ENCODE results near the gene NDUFS8. TPM values are rescaled to one million over a fixed set of nuclear protein-coding genes. Genes with fewer than 3 reads are reported as not detected.

NDUFS8 gene
- polyA plus RNA-seq, 3 donors from 2014 or later = 204 to 258 (median 215) TPM

DNA sequence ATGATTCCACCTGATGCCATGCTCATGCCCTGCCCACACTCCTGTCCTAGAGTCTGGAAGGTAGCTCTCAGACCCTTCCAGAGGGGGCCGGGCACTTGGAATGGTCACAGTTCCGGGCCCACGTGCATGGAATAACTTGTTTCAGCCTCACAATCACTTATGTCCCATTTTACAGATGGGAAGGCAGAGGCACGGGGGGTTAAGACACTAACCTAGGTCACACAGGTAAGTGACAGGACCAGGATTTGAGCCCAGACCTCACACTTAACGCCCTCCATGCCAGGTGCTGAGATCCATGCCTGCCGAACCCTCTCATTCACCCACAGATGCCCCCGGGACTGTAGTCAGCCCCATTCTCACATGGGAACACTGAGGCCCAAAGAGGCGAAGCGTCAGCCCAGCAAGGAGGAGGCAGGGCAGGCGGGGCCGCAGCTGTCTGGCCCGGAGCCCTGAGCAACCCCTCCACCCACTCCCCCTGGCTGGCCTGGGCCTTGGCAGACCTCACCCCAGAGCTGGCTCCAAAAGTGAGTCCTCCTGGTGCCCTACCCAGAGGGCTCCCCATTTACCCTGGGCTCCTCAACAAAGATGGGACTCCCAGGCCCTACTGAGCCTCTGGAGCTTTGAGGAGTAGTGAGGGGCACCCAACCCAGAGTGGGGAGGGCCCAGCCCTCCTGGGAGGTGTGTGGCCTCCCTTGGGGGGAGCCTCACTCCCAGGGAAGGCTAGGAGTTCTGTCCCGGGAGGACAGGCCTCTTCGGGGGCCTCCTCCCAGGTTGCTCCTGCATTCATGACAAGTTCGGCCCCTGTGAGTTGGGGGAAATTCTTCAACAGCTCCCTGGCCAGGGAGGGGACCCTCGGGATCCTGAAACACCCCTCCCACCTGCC lies 22.7 kb upstream of the NDUFS8 start:
- no peaks in the 10 kb centered on the region for H3K9me3 Mint-ChIP-seq
- no peaks in the 10 kb centered on the region for H3K36me3 Mint-ChIP-seq
- no peak overlapping the region for H3K4me3 Mint-ChIP-seq
- H3K4me1 Mint-ChIP-seq = peaks cover 32 to 44% of the 10 kb centered on the region in 2 donors
- DNase-seq = no peak
- H3K27me3 Mint-ChIP-seq (ENCODE audit: low read depth in 3 of 3) = peaks cover 0 to 2% (median 0%) of the 10 kb centered on the region in 3 donors
- no peak overlapping the region for H3K27ac Mint-ChIP-seq

- Mint-ChIP-seq H3K4me1 (peaks cover 28 to 41% of the 10 kb centered on the region in 2 donors), H3K27me3 (ENCODE audit: low read depth in 3 of 3) (peaks cover 0 to 2% (median 0%) of the 10 kb centered on the region in 3 donors), H3K27ac (peak overlapping the region in 3 of 6 donors; percentile 30 to 58 (median 55)), H3K36me3 (no peaks in the 10 kb centered on the region), H3K9me3 (no peaks in the 10 kb centered on the region), H3K4me3 (peak overlapping the region in 2 of 5 donors; percentile 28 to 72)
- DNase-seq = no peak
Observed at GRCh38 chr11:68008381-68009337, 21.8 kb upstream of the NDUFS8 start.

- Mint-ChIP-seq H3K27me3 (ENCODE audit: low read depth in 3 of 3) (peaks cover 0 to 2% (median 0%) of the 10 kb centered on the region in 3 donors), H3K4me1 (peaks cover 23 to 35% of the 10 kb centered on the region in 2 donors)
Observed at GRCh38 chr11:68009391-68010089, 20.9 kb upstream of the NDUFS8 start.

GRCh38 chr11:68010090-68011041 lies 20.1 kb upstream of the NDUFS8 start, which contains the start of gene ALDH3B1:
TSS of gene ALDH3B1 (plus strand) at chr11:68010327. CDS start at chr11:68015298, 4,971 bp downstream.
- Mint-ChIP-seq H3K4me3 (peak within 1 kb of the TSS; percentile 8 to 72 (median 53)), H3K27me3 (ENCODE audit: low read depth in 3 of 3) (no peaks in the 10 kb centered on the region), H3K27ac (peak within 1 kb of the TSS; percentile 28 to 77 (median 64)), H3K4me1 (peaks cover 18 to 29% of the 10 kb centered on the region in 2 donors), H3K36me3 (no peaks in the 10 kb centered on the region), H3K9me3 (no peaks in the 10 kb centered on the region)
- DNase-seq = peak in 2 of 3 donors; percentile 23 to 37

More at GRCh38 chr11:68009391-68010089, 20.9 kb upstream of the NDUFS8 start:
- Mint-ChIP-seq H3K4me3 (peak overlapping the region in 4 of 5 donors; percentile 40 to 72 (median 58)), H3K9me3 (no peaks in the 10 kb centered on the region), H3K36me3 (no peaks in the 10 kb centered on the region), H3K27ac (peak overlapping the region in 5 of 6 donors; percentile 50 to 77 (median 70))
- DNase-seq = peak in 2 of 3 donors; percentile 26 to 34

DNA sequence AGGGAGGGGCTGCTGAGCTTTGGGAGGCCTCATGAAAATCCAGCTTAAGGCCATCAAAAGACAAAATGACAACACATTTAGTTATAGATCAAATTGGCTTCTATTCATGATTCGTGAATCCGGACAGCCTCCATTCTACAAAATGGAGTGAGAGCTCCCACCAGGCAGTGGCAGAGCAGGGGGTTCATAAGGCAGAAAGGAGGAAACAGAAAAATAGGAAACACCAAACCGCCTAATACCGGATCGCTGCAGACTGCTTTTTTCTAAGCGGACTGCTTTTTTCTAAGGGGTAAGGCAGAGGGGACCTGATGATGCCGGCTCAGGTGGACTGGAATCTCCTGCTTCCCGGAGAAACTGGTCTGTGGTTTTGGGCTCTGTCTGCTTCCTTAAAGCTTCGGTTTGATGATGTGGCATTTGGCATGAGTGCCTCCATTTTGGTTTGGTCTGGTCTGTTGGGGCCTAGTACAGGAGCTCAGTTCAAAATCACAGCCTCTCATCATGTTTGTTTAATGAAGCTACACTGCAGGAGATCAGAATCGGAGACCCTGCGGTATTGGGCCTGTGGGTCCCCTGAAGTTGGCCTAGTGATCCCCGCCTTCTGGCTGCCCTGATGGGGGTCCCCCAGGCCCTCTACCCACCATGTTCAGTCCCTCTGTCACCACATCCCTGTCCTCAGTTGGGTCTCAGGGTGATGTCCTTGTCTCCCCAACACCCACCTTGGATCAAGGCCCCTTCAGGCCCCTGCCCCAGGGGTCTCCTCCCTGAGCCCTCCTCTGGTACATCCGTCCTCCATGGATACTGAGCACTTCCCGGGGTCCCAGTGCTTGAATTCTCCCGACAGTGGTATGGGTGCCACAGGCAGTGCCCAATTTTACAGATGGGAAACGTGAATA lies 19.2 kb upstream of the NDUFS8 start:
- Mint-ChIP-seq H3K27me3 (ENCODE audit: low read depth in 3 of 3) (peaks cover 0 to 2% (median 1%) of the 10 kb centered on the region in 3 donors), H3K27ac (peak overlapping the region in 2 of 6 donors; percentile 48 to 56), H3K4me3 (peak overlapping the region in 1 of 5 donors; percentile 13), H3K36me3 (no peaks in the 10 kb centered on the region), H3K9me3 (no peaks in the 10 kb centered on the region), H3K4me1 (peaks cover 16 to 29% of the 10 kb centered on the region in 2 donors)
- DNase-seq = no peak

DNA sequence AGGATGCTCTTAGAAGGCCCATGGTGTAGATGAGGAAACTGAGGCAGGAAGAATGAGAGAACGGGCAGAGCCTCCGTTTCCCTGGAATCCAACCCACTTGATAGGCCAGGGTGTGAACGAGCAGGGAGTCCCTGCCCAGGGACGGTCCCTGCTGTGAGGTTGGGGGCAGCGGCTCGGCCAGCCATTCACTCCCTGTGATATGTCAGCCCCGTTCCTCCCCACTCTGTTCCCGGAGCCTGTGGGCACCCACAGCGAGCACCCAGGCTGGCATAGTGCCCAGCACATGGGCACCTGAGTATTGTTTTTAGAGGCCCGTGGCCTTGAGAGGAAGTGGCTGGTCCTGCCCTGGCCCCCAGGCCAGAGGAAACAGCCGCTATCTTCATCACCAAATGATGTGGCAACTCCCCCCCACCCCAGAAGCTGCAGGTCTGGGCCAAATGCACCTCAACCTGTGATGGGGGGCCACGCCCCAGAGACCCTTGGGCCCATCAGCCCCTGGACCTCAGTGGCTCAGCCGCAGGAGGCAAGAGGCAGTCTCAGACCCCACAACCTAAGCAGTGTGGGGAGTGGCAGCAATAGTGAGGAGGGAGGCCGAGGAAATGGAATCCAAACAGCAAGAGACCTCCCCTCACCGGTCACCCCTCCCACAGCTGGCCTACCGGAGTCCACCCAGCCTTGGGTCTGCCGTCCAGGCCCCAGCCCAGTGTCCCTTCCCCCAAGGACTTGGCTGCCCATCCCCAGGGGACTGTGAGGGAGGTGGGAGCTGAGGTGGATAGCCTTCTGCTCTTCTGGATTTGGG lies 18.2 kb upstream of the NDUFS8 start:
- DNase-seq = peak in 1 of 3 donors; percentile 21
- no peaks in the 10 kb centered on the region for H3K9me3 Mint-ChIP-seq
- peaks cover 0 to 2% (median 1%) of the 10 kb centered on the region in 3 donors for H3K27me3 Mint-ChIP-seq (ENCODE audit: low read depth in 3 of 3)
- H3K4me1 Mint-ChIP-seq = peaks cover 16 to 29% of the 10 kb centered on the region in 2 donors
- peak overlapping the region in 1 of 5 donors; percentile 13 for H3K4me3 Mint-ChIP-seq
- no peaks in the 10 kb centered on the region for H3K36me3 Mint-ChIP-seq
- H3K27ac Mint-ChIP-seq = peak overlapping the region in 2 of 6 donors; percentile 16 to 48

- no peaks in the 10 kb centered on the region for H3K9me3 Mint-ChIP-seq
- H3K4me1 Mint-ChIP-seq = peaks cover 16 to 29% of the 10 kb centered on the region in 2 donors
- H3K36me3 Mint-ChIP-seq = no peaks in the 10 kb centered on the region
- DNase-seq = no peak
- no peak overlapping the region for H3K27ac Mint-ChIP-seq
- H3K27me3 Mint-ChIP-seq (ENCODE audit: low read depth in 3 of 3) = peaks cover 0 to 2% (median 1%) of the 10 kb centered on the region in 3 donors
- no peak overlapping the region for H3K4me3 Mint-ChIP-seq
Observed at GRCh38 chr11:68012843-68013610, 17.5 kb upstream of the NDUFS8 start.

DNA sequence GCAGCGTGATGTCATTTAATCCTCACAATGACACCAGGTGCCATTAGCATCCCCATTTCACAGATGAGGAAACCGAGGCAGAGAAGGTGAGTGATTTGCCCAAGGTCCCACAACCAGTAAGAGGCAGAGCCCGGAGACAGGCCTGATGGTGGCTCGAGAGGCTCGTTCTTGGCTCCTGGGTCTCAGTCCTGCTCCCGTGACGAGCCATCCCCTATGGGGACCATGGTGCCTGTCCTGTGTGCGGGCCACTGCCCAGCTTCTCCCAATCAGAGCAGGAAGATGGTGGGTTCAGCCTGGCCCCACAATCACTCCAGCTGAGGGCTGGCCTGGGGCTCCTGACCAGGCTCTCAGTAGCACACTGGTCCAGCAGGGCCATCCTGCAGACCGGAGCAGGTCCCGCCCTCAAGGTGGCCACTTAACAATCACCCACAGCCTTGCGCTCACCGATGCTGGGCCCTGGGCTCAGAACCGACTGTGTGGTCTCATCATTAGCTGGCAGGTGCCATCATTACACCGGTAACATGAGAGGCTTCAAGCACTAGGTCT lies 16.8 kb upstream of the NDUFS8 start:
- DNase-seq = no peak
- Mint-ChIP-seq H3K27ac (no peak overlapping the region), H3K27me3 (ENCODE audit: low read depth in 3 of 3) (peaks cover 0 to 2% (median 1%) of the 10 kb centered on the region in 3 donors), H3K9me3 (no peaks in the 10 kb centered on the region), H3K4me3 (no peak overlapping the region), H3K36me3 (no peaks in the 10 kb centered on the region), H3K4me1 (peaks cover 16 to 29% of the 10 kb centered on the region in 2 donors)

DNA sequence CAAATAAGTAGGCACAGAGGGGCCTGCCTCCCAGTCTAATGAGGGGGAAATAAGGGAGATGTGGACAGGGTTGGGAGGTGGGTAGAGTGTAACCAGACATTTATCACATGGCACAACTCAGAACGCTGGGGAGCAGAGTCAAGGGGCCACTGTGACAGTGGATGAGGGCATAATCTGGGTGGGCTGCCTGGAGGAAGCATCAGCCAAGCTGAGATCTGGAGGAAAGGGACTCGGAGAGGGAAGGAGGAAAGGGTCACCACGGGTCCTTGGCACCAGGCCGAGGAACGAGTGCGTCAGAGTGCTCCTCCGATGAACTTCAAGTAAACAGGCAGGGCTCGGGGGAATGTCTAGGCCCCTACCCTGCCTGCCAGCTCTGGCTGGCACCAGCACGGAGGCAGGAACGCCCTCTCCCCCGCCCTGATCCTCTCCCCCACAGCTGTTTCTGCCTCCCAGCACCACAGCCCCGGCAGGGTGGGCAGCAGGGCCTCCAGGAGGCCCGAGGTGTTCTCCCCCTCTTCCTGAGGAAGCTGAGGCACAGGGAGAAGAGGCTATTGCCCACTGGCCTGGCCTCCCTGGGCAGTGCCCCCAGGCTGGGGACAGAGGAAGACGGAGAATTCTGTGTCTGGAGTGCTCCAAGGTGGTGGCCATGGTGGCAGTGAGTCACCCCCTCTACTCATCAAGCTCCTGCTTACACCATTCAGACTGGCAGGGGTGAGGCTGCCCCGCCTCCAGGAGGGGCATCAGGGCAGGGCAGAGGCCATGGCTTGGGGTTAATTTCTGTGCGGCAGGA lies 16.1 kb upstream of the NDUFS8 start:
- Mint-ChIP-seq H3K4me1 (peaks cover 11 to 23% of the 10 kb centered on the region in 2 donors), H3K36me3 (no peaks in the 10 kb centered on the region), H3K27ac (no peak overlapping the region), H3K9me3 (no peaks in the 10 kb centered on the region), H3K4me3 (no peak overlapping the region), H3K27me3 (ENCODE audit: low read depth in 3 of 3) (peaks cover 0 to 2% (median 1%) of the 10 kb centered on the region in 3 donors)
- DNase-seq = no peak
